Kidney epithelial cell (primary cell): ENCODE data around the gene NT5DC4. TPM values are rescaled to one million over a fixed set of nuclear protein-coding genes. Genes with fewer than 3 reads are reported as not detected.

Experiments used
- DNase-seq: peaks from one replicate; pipeline ENCODE4 v3.0.0-alpha.2; 2010; ENCODE audit warnings: low read depth
- H3K27me3 ChIP-seq: 2 replicates; pipeline ENCODE4 v1.6.0; 2011; ENCODE audit warnings: low read length; ENCODE audit not compliant: control insufficient read depth, insufficient read depth
- H3K36me3 ChIP-seq: 2 replicates; pipeline ENCODE4 v1.5.1; 2011; ENCODE audit warnings: low read length; ENCODE audit not compliant: control insufficient read depth, insufficient read depth
- H3K4me3 ChIP-seq: 2 replicates; pipeline ENCODE4 v1.5.1; 2011; ENCODE audit warnings: low read depth, mild to moderate bottlenecking, control low read depth, low read length
- CTCF ChIP-seq: IDR thresholded peaks from 2 replicates; pipeline ENCODE4 v1.5.1; 2011; ENCODE audit warnings: mild to moderate bottlenecking, moderate library complexity, low read length, control low read depth, inconsistent platforms; ENCODE audit not compliant: insufficient read depth, poor library complexity, severe bottlenecking
- total RNA-seq: library from RNA; depleted of rRNA; stranded (reverse); fragments of >200 nt; gene quantifications from 2 replicates; pipeline ENCODE4 v1.2.3, GENCODE V29; 2015

The NT5DC4 gene
- total RNA-seq, 1 donor from 2014 or later: not detected

- H3K4me3 ChIP-seq: no peak overlapping the region
- no peaks in the 10 kb centered on the region for H3K27me3 ChIP-seq
- no peak for DNase-seq
- no peaks in the 10 kb centered on the region for H3K36me3 ChIP-seq
- no peak for TF ChIP-seq CTCF
These were observed 34.6 kb downstream of the NT5DC4 start for GRCh38 chr2:112755444-112755843.

GRCh38 chr2:112756207-112756606, 35.4 kb downstream of the NT5DC4 start:
- no peak for TF ChIP-seq CTCF
- no peak overlapping the region for H3K4me3 ChIP-seq
- no peaks in the 10 kb centered on the region for H3K36me3 ChIP-seq
- no peak for DNase-seq
- H3K27me3 ChIP-seq: no peaks in the 10 kb centered on the region

- DNase-seq: no peak
- TF ChIP-seq CTCF: no peak
- H3K4me3 ChIP-seq: no peak overlapping the region
- no peaks in the 10 kb centered on the region for H3K27me3 ChIP-seq
- H3K36me3 ChIP-seq: no peaks in the 10 kb centered on the region
These were observed 36.4 kb downstream of the NT5DC4 start for GRCh38 chr2:112757265-112757664.

GRCh38 chr2:112758711-112759110, 37.9 kb downstream of the NT5DC4 start:
- no peak for DNase-seq
- Histone ChIP-seq H3K4me3 (no peak overlapping the region), H3K27me3 (no peaks in the 10 kb centered on the region), H3K36me3 (no peaks in the 10 kb centered on the region)
- no peak for TF ChIP-seq CTCF

GRCh38 chr2:112760149-112760548, 39.3 kb downstream of the NT5DC4 start:
- no peak for DNase-seq
- Histone ChIP-seq H3K4me3 (no peak overlapping the region), H3K36me3 (no peaks in the 10 kb centered on the region), H3K27me3 (no peaks in the 10 kb centered on the region)
- TF ChIP-seq CTCF: no peak

GRCh38 chr2:112762276-112762675, 41.5 kb downstream of the NT5DC4 start:
- H3K4me3 ChIP-seq: no peak overlapping the region
- H3K36me3 ChIP-seq: no peaks in the 10 kb centered on the region
- no peak for DNase-seq
- no peak for TF ChIP-seq CTCF
- no peaks in the 10 kb centered on the region for H3K27me3 ChIP-seq
